H9 (cell line): ENCODE data around the gene PTCHD1. TPM values are rescaled to one million over a fixed set of nuclear protein-coding genes. Genes with fewer than 3 reads are reported as not detected.

Experiments used
- DNase-seq: peaks from one replicate; pipeline ENCODE4 v3.0.0-alpha.2; 2017
- H2AFZ ChIP-seq: one replicate; pipeline ENCODE4 v1.6.1; 2013; ENCODE audit warnings: mild to moderate bottlenecking, low read length, control low read depth, moderate library complexity
- H2AK5ac ChIP-seq: 2 replicates; pipeline ENCODE4 v1.6.1; 2013; ENCODE audit warnings: low read length, control low read depth, mixed read lengths; ENCODE audit not compliant: insufficient read length
- H2BK120ac ChIP-seq: one replicate; pipeline ENCODE4 v1.6.1; 2013; ENCODE audit warnings: low read depth, mild to moderate bottlenecking, low read length, control low read depth, inconsistent platforms; ENCODE audit not compliant: poor library complexity, severe bottlenecking
- H2BK12ac ChIP-seq: 2 replicates; pipeline ENCODE4 v1.6.1; 2013; ENCODE audit warnings: low read length, control low read depth, mixed read lengths, low read depth; ENCODE audit not compliant: insufficient read length
- H2BK15ac ChIP-seq: 2 replicates; pipeline ENCODE4 v1.6.1; 2013; ENCODE audit warnings: low read depth, low read length, control low read depth
- H2BK20ac ChIP-seq: one replicate; pipeline ENCODE4 v1.6.1; 2013; ENCODE audit warnings: low read depth, mild to moderate bottlenecking, low read length, control low read depth, inconsistent platforms; ENCODE audit not compliant: poor library complexity, severe bottlenecking
- H2BK5ac ChIP-seq: 2 replicates; pipeline ENCODE4 v1.6.1; 2013; ENCODE audit warnings: low read length, control low read depth, mixed read lengths; ENCODE audit not compliant: insufficient read length
- H3K14ac ChIP-seq: 2 replicates; pipeline ENCODE4 v1.6.1; 2013; ENCODE audit warnings: low read length, control low read depth; ENCODE audit not compliant: insufficient read depth
- H3K18ac ChIP-seq: 2 replicates; pipeline ENCODE4 v1.6.1; 2013; ENCODE audit warnings: low read depth, mild to moderate bottlenecking, mixed read lengths, low read length, control low read depth; ENCODE audit not compliant: insufficient read length
- H3K23ac ChIP-seq: 2 replicates; pipeline ENCODE4 v1.6.1; 2013; ENCODE audit warnings: low read length, control low read depth, mixed read lengths, low read depth; ENCODE audit not compliant: insufficient read length
- H3K23me2 ChIP-seq: 2 replicates; pipeline ENCODE4 v1.6.1; 2013; ENCODE audit warnings: low read depth, mild to moderate bottlenecking, mixed read lengths, low read length, control low read depth; ENCODE audit not compliant: insufficient read length, poor library complexity, severe bottlenecking
- H3K27ac ChIP-seq: 2 replicates; pipeline ENCODE4 v1.5.1; 2013; ENCODE audit warnings: low read length, control low read depth, mixed read lengths, low read depth; ENCODE audit not compliant: insufficient read length
- H3K27me3 ChIP-seq: 2 replicates; pipeline ENCODE4 v1.6.1; 2013; ENCODE audit warnings: low read length, control low read depth, inconsistent platforms; ENCODE audit not compliant: insufficient read depth
- H3K4ac ChIP-seq: 2 replicates; pipeline ENCODE4 v1.6.1; 2013; ENCODE audit warnings: low read depth, mild to moderate bottlenecking, control low read depth, inconsistent platforms, low read length, moderate library complexity
- H3K4me1 ChIP-seq: 2 replicates; pipeline ENCODE4 v1.6.1; 2013; ENCODE audit warnings: low read length, control low read depth, inconsistent platforms; ENCODE audit not compliant: insufficient read depth
- H3K4me2 ChIP-seq: 2 replicates; pipeline ENCODE4 v1.6.1; 2013; ENCODE audit warnings: low read length, control low read depth, mixed read lengths; ENCODE audit not compliant: insufficient read length, insufficient read depth
- H3K56ac ChIP-seq: 2 replicates; pipeline ENCODE4 v1.6.1; 2013; ENCODE audit warnings: low read depth, mild to moderate bottlenecking, mixed read lengths, low read length, control low read depth; ENCODE audit not compliant: insufficient read length
- H3K79me1 ChIP-seq: 2 replicates; pipeline ENCODE4 v1.6.1; 2013; ENCODE audit warnings: low read depth, mild to moderate bottlenecking, moderate library complexity, low read length, control low read depth, inconsistent platforms; ENCODE audit not compliant: insufficient read depth, poor library complexity, severe bottlenecking
- H3K79me2 ChIP-seq: 2 replicates; pipeline ENCODE4 v1.6.1; 2013; ENCODE audit warnings: low read length, control low read depth, inconsistent platforms; ENCODE audit not compliant: insufficient read depth
- H3K9ac ChIP-seq: 2 replicates; pipeline ENCODE4 v1.6.1; 2013; ENCODE audit warnings: low read length, control low read depth, mixed read lengths; ENCODE audit not compliant: insufficient read length; ENCODE audit errors: extremely low read depth
- H3K9me3 ChIP-seq: one replicate; pipeline ENCODE4 v1.6.1; 2013; ENCODE audit warnings: low read depth, low read length, inconsistent platforms; ENCODE audit not compliant: control insufficient read depth
- H3T11ph ChIP-seq: one replicate; pipeline ENCODE4 v1.6.1; 2013; ENCODE audit warnings: mild to moderate bottlenecking, low read length, control low read depth, inconsistent platforms
- H4K20me1 ChIP-seq: one replicate; pipeline ENCODE4 v1.6.1; 2013; ENCODE audit not compliant: control insufficient read depth, insufficient read length, insufficient read depth
- H4K5ac ChIP-seq: 2 replicates; pipeline ENCODE4 v1.6.1; 2013; ENCODE audit warnings: low read depth, mild to moderate bottlenecking, mixed read lengths, low read length, control low read depth; ENCODE audit not compliant: insufficient read length
- H4K8ac ChIP-seq: replicated peaks from 2 replicates; pipeline ENCODE4 v1.6.1; 2013; ENCODE audit warnings: low read length, control low read depth, mixed read lengths, low read depth; ENCODE audit not compliant: insufficient read length
- H4K91ac ChIP-seq: 2 replicates; pipeline ENCODE4 v1.6.1; 2013; ENCODE audit warnings: low read depth, mild to moderate bottlenecking, moderate library complexity, mixed read lengths, low read length, control low read depth; ENCODE audit not compliant: insufficient read length
- H3K27ac Mint-ChIP-seq, 3 experiments: 2 replicates in 2 of 3; 3 replicates in 1 of 3; pipeline ENCODE4 v1.8.0; 2020 to 2021; ENCODE audit warnings: mixed read lengths in 3 of 3, mild to moderate bottlenecking in 1 of 3, moderate library complexity in 1 of 3
- H3K27me3 Mint-ChIP-seq: 2 replicates; pipeline ENCODE4 v1.8.0; 2021; ENCODE audit warnings: low read depth, mild to moderate bottlenecking, moderate library complexity, mixed read lengths
- H3K36me3 Mint-ChIP-seq, 3 experiments: 2 replicates in 2 of 3; 3 replicates in 1 of 3; pipeline ENCODE4 v1.8.0; 2020 to 2021; ENCODE audit warnings: low read depth in 3 of 3, mixed read lengths in 3 of 3; ENCODE audit not compliant: insufficient read depth in 1 of 3
- H3K4me1 Mint-ChIP-seq, 2 experiments: 2 replicates each; pipeline ENCODE4 v1.8.0; 2020; ENCODE audit warnings: mixed read lengths in 2 of 2
- H3K4me3 Mint-ChIP-seq, 2 experiments: 2 replicates in 1 of 2; 3 replicates in 1 of 2; pipeline ENCODE4 v1.8.0; 2020 to 2021; ENCODE audit warnings: mild to moderate bottlenecking in 2 of 2, mixed read lengths in 2 of 2, moderate library complexity in 1 of 2
- H3K9me3 Mint-ChIP-seq, 2 experiments: 2 replicates in 1 of 2; 3 replicates in 1 of 2; pipeline ENCODE4 v1.8.0; 2020; ENCODE audit warnings: mild to moderate bottlenecking in 2 of 2, mixed read lengths in 2 of 2, moderate library complexity in 1 of 2
- WGBS: extraction: QIAGEN DNeasy Blood & Tissue Kit; methylation state at CpG from one replicate; pipeline ENCODE4 v1.1.7; 2013; ENCODE audit warnings: missing lambda C conversion rate, low lambda C conversion rate, mixed read lengths; ENCODE audit not compliant: insufficient read length; ENCODE audit errors: extremely low coverage; 5-methylcytosine and 5-hydroxymethylcytosine counted together
- total RNA-seq: library from RNA; stranded (reverse); gene quantifications from 2 replicates; pipeline ENCODE4 v1.2.1, GENCODE V29; 2021
- TF ChIP-seq, protein P1 (sequence below): fragments of 200-600 bp; sonication (generic); conservative IDR thresholded peaks from 3 replicates; pipeline ENCODE4 v1.8.0; 2021; ENCODE audit warnings: antibody characterized with exemption, mild to moderate bottlenecking

Gene PTCHD1
- total RNA-seq, 1 experiment from 2014 or later = 1.4 TPM

DNA sequence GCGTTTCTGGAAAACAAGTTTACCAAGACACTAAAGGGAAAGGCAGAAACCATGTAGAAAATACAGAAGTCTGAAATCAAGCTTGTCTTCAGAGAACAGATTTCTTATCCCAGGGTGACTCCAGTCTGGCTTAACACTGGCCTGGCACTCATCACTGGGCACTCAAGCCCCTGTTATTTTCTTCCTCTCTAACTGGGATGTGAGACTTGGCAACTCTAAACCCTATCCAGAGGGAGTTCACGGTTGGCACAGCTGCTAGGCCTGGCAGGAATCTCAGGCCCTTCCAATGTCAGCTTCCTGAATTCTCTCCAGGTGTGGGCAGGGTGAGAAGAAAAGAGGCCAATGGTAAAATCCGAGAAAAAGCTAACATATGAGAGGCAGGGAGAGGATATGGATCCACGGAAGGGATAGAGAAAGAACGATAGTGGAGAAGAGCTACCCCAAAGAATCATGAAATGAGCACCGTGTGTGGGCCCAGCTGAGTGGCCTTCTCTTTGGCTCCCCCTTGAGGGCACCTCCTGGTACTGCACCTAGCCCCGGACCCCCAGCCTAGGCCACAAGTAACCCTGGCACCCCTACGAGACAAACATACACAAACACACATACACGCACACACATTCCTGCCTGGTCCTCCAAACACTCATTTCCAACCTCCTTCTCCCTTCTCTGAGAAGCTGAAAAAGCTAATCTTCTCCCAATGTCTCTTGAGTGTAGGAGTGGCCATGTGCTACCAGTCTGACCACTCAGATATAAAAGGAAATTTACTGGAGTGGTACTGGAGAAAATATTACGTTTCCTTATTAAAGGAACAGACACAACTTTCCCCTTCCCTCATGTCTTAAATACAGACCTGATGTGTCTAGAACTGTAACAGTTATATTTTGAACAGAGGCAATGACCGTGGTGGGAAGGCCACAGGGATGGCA is 16.6 kb upstream of the PTCHD1 start:
- H3K27ac ChIP-seq = no peak overlapping the region
- peak overlapping the region; percentile 7 for H3T11ph ChIP-seq
- no peak overlapping the region for H2AK5ac ChIP-seq
- H3K4me1 Mint-ChIP-seq = no peaks in the 10 kb centered on the region
- H3K9me3 Mint-ChIP-seq = no peaks in the 10 kb centered on the region
- H4K20me1 ChIP-seq = no peaks in the 10 kb centered on the region
- no peaks in the 10 kb centered on the region; a peak in 1 of 7 replicates for H3K36me3 Mint-ChIP-seq
- no peak overlapping the region for H2BK5ac ChIP-seq
- H4K5ac ChIP-seq = no peak overlapping the region
- WGBS = no CpG with 5 or more reads among the region's 11 CpGs
- H2BK12ac ChIP-seq = no peak overlapping the region
- no peak overlapping the region for H4K8ac ChIP-seq
- no peak overlapping the region for H2AFZ ChIP-seq
- DNase-seq = peak; percentile 80
- H3K27me3 ChIP-seq = no peaks in the 10 kb centered on the region
- H3K18ac ChIP-seq = no peak overlapping the region
- H3K23ac ChIP-seq = no peak overlapping the region
- no peaks in the 10 kb centered on the region for H3K23me2 ChIP-seq
- H3K27me3 Mint-ChIP-seq = no peaks in the 10 kb centered on the region
- TF ChIP-seq, protein P1, sequence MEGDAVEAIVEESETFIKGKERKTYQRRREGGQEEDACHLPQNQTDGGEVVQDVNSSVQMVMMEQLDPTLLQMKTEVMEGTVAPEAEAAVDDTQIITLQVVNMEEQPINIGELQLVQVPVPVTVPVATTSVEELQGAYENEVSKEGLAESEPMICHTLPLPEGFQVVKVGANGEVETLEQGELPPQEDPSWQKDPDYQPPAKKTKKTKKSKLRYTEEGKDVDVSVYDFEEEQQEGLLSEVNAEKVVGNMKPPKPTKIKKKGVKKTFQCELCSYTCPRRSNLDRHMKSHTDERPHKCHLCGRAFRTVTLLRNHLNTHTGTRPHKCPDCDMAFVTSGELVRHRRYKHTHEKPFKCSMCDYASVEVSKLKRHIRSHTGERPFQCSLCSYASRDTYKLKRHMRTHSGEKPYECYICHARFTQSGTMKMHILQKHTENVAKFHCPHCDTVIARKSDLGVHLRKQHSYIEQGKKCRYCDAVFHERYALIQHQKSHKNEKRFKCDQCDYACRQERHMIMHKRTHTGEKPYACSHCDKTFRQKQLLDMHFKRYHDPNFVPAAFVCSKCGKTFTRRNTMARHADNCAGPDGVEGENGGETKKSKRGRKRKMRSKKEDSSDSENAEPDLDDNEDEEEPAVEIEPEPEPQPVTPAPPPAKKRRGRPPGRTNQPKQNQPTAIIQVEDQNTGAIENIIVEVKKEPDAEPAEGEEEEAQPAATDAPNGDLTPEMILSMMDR = peak; percentile 97
- H3K4me3 Mint-ChIP-seq = no peak overlapping the region
- H3K4ac ChIP-seq = no peak overlapping the region
- H3K79me1 ChIP-seq = no peaks in the 10 kb centered on the region
- H2BK20ac ChIP-seq = no peak overlapping the region
- no peak overlapping the region for H3K56ac ChIP-seq
- H4K91ac ChIP-seq = no peak overlapping the region
- H3K9me3 ChIP-seq = no peaks in the 10 kb centered on the region
- no peak overlapping the region for H3K14ac ChIP-seq
- no peak overlapping the region for H2BK15ac ChIP-seq
- no peaks in the 10 kb centered on the region for H3K4me1 ChIP-seq
- H3K27ac Mint-ChIP-seq = peak overlapping the region in 2 of 3 experiments; percentile 41 to 87; a peak in 2 of 7 replicates
- no peak overlapping the region for H2BK120ac ChIP-seq
- H3K79me2 ChIP-seq = no peaks in the 10 kb centered on the region
- no peak overlapping the region for H3K4me2 ChIP-seq
- H3K9ac ChIP-seq = no peak overlapping the region
